ENCODE measurements around the gene PTPRG. TPM values are rescaled to one million over a fixed set of nuclear protein-coding genes. Genes with fewer than 3 reads are reported as not detected.

The PTPRG gene
- total and polyA plus RNA-seq, 2 experiments from 2014 or later: 24.4 to 131 TPM

- TF ChIP-seq, protein P1, sequence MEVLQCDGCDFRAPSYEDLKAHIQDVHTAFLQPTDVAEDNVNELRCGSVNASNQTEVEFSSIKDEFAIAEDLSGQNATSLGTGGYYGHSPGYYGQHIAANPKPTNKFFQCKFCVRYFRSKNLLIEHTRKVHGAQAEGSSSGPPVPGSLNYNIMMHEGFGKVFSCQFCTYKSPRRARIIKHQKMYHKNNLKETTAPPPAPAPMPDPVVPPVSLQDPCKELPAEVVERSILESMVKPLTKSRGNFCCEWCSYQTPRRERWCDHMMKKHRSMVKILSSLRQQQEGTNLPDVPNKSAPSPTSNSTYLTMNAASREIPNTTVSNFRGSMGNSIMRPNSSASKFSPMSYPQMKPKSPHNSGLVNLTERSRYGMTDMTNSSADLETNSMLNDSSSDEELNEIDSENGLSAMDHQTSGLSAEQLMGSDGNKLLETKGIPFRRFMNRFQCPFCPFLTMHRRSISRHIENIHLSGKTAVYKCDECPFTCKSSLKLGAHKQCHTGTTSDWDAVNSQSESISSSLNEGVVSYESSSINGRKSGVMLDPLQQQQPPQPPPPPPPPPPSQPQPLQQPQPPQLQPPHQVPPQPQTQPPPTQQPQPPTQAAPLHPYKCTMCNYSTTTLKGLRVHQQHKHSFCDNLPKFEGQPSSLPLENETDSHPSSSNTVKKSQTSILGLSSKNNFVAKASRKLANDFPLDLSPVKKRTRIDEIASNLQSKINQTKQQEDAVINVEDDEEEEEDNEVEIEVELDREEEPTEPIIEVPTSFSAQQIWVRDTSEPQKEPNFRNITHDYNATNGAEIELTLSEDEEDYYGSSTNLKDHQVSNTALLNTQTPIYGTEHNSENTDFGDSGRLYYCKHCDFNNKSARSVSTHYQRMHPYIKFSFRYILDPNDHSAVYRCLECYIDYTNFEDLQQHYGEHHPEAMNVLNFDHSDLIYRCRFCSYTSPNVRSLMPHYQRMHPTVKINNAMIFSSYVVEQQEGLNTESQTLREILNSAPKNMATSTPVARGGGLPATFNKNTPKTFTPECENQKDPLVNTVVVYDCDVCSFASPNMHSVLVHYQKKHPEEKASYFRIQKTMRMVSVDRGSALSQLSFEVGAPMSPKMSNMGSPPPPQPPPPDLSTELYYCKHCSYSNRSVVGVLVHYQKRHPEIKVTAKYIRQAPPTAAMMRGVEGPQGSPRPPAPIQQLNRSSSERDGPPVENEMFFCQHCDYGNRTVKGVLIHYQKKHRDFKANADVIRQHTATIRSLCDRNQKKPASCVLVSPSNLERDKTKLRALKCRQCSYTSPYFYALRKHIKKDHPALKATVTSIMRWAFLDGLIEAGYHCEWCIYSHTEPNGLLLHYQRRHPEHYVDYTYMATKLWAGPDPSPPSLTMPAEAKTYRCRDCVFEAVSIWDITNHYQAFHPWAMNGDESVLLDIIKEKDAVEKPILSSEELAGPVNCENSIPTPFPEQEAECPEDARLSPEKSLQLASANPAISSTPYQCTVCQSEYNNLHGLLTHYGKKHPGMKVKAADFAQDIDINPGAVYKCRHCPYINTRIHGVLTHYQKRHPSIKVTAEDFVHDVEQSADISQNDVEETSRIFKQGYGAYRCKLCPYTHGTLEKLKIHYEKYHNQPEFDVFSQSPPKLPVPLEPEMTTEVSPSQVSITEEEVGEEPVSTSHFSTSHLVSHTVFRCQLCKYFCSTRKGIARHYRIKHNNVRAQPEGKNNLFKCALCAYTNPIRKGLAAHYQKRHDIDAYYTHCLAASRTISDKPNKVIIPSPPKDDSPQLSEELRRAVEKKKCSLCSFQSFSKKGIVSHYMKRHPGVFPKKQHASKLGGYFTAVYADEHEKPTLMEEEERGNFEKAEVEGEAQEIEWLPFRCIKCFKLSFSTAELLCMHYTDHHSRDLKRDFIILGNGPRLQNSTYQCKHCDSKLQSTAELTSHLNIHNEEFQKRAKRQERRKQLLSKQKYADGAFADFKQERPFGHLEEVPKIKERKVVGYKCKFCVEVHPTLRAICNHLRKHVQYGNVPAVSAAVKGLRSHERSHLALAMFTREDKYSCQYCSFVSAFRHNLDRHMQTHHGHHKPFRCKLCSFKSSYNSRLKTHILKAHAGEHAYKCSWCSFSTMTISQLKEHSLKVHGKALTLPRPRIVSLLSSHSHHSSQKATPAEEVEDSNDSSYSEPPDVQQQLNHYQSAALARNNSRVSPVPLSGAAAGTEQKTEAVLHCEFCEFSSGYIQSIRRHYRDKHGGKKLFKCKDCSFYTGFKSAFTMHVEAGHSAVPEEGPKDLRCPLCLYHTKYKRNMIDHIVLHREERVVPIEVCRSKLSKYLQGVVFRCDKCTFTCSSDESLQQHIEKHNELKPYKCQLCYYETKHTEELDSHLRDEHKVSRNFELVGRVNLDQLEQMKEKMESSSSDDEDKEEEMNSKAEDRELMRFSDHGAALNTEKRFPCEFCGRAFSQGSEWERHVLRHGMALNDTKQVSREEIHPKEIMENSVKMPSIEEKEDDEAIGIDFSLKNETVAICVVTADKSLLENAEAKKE (CRISPR knock-in tag; IDR thresholded peaks at IDR 0.05): no peak
- TF ChIP-seq CREB1 (CRISPR knock-in tag; IDR thresholded peaks at IDR 0.05; ENCODE audit: low read depth) (no peak), REST (IDR thresholded peaks at IDR 0.05; ENCODE audit: unreplicated experiment) (no peak), EZH2phosphoT487 (IDR thresholded peaks at IDR 0.05; ENCODE audit: unreplicated experiment) (no peak), EZH2 (IDR thresholded peaks at IDR 0.05; ENCODE audit: low read depth, unreplicated experiment) (no peak), STAT1 (IDR thresholded peaks at IDR 0.05; ENCODE audit: unreplicated experiment) (no peak), POLR2AphosphoS5 (IDR thresholded peaks at IDR 0.05; ENCODE audit: low read depth) (no peak)
- TF ChIP-seq, protein P2, sequence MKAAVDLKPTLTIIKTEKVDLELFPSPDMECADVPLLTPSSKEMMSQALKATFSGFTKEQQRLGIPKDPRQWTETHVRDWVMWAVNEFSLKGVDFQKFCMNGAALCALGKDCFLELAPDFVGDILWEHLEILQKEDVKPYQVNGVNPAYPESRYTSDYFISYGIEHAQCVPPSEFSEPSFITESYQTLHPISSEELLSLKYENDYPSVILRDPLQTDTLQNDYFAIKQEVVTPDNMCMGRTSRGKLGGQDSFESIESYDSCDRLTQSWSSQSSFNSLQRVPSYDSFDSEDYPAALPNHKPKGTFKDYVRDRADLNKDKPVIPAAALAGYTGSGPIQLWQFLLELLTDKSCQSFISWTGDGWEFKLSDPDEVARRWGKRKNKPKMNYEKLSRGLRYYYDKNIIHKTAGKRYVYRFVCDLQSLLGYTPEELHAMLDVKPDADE (IDR thresholded peaks at IDR 0.05): no peak
Measured at GRCh38 chr3:61989681-61990080, 428.3 kb downstream of the PTPRG start (continued).

Data from GM23338 (cell line).